Stomach (tissue), 9 donors: ENCODE results near the gene NR2F6. TPM values are rescaled to one million over a fixed set of nuclear protein-coding genes. Genes with fewer than 3 reads are reported as not detected.

Source experiments
- DNase-seq, 2 donors: peaks; one replicate each; pipeline versions ENCODE4 v3.0.0 to v3.0.0-alpha.2; 2013 to 2019
- H3K27ac ChIP-seq, 5 donors: fragments of 200-600 bp in 4 of 5; sonication (generic) in 4 of 5; one replicate each; pipeline ENCODE4 v1.5.1; 2013 to 2019; ENCODE audit warnings: mild to moderate bottlenecking in 1 of 5, moderate library complexity in 1 of 5
- H3K27me3 ChIP-seq, 3 donors: fragments of 200-600 bp; sonication (generic); one replicate each; pipeline ENCODE4 v1.5.1; 2017 to 2019; ENCODE audit warnings: mixed run types in 1 of 3
- H3K36me3 ChIP-seq, 4 donors: fragments of 200-600 bp; sonication (generic); 1 replicate in 3 of 4; 2 replicates in 1 of 4; pipeline ENCODE4 v1.5.1; 2016 to 2019
- H3K4me1 ChIP-seq, 4 donors: fragments of 200-600 bp; sonication (generic); one replicate each; pipeline ENCODE4 v1.5.1; 2016 to 2019
- H3K4me3 ChIP-seq, 4 donors: fragments of 200-600 bp; sonication (generic) in 3 of 4; one replicate each; pipeline ENCODE4 v1.5.1; 2016 to 2019; ENCODE audit warnings: mild to moderate bottlenecking in 1 of 4
- H3K9me3 ChIP-seq, 4 donors: fragments of 200-600 bp; sonication (generic); one replicate each; pipeline ENCODE4 v1.5.1; 2016 to 2019
- EP300 ChIP-seq: sonication (generic); formaldehyde crosslinking; IDR thresholded peaks from one replicate; pipeline ENCODE4 v1.6.1; 2017; ENCODE audit warnings: antibody characterized with exemption
- POLR2A ChIP-seq, 4 donors: fragments of 450-650 bp; IDR thresholded peaks; one replicate each; pipeline ENCODE4 v1.6.1; 2016; ENCODE audit warnings: antibody characterized with exemption in 4 of 4, control low read depth in 2 of 4, mild to moderate bottlenecking in 1 of 4, moderate library complexity in 1 of 4
- POLR2AphosphoS5 ChIP-seq, 3 donors: sonication (generic); formaldehyde crosslinking; IDR thresholded peaks; one replicate each; pipeline ENCODE4 v1.6.1; 2016; ENCODE audit warnings: antibody characterized with exemption in 3 of 3
- WGBS, 5 donors: extraction: QIAGEN DNeasy Blood & Tissue Kit in 3 of 5; methylation state at CpG; one replicate each; pipeline versions ENCODE4 v1.1.5 to v1.1.7; 2013 to 2018; 5-methylcytosine and 5-hydroxymethylcytosine counted together
- intact Hi-C: fragments of 100-400 bp; cut with DNase I; formaldehyde crosslinking; loops from one replicate; pipeline ENCODE4 v1.15.1; 2023; ENCODE audit warnings: low total_unique reads
- polyA plus RNA-seq, 3 donors: library from polyadenylated mRNA; stranded (reverse); fragments of 200-250 nt; gene quantifications; one replicate each; pipeline ENCODE4 v1.2.3, GENCODE V29; 2013
- total RNA-seq, 5 donors: library from RNA; depleted of rRNA; stranded (reverse); fragments of >200 nt; gene quantifications; one replicate each; pipeline versions ENCODE4 v1.1.0 to v1.2.3, GENCODE V29; 2014 to 2016
- TF ChIP-seq, protein P1 (sequence below), 7 experiments: fragments of 450-650 bp in 4 of 7; fragments of 200-600 bp in 3 of 7; sonication (generic) in 3 of 7; IDR thresholded peaks; one replicate each; pipeline ENCODE4 v1.5.1; 2016 to 2019; ENCODE audit warnings: antibody characterized with exemption in 7 of 7, control low read depth in 2 of 7, mild to moderate bottlenecking in 1 of 7
- donor health status: healthy with polysubstance abuse.
- donor health status: Bipolar disorder and iron deficiency.
- donor health status: healthy.

NR2F6 gene
- total and polyA plus RNA-seq, 8 donors: 34.4 to 641 (median 46.1) TPM

GRCh38 chr19:17226002-17226933 lies 19.5 kb downstream of the NR2F6 start, which contains the start of gene OCEL1:
OCEL1 (plus strand) TSS chr19:17226226; CDS start chr19:17226248, 22 bp downstream.
- 0 to 1% (median 1%) methylated on average over 13 to 90 of the region's 90 CpGs for WGBS, 5 donors
- TF ChIP-seq, protein P1, sequence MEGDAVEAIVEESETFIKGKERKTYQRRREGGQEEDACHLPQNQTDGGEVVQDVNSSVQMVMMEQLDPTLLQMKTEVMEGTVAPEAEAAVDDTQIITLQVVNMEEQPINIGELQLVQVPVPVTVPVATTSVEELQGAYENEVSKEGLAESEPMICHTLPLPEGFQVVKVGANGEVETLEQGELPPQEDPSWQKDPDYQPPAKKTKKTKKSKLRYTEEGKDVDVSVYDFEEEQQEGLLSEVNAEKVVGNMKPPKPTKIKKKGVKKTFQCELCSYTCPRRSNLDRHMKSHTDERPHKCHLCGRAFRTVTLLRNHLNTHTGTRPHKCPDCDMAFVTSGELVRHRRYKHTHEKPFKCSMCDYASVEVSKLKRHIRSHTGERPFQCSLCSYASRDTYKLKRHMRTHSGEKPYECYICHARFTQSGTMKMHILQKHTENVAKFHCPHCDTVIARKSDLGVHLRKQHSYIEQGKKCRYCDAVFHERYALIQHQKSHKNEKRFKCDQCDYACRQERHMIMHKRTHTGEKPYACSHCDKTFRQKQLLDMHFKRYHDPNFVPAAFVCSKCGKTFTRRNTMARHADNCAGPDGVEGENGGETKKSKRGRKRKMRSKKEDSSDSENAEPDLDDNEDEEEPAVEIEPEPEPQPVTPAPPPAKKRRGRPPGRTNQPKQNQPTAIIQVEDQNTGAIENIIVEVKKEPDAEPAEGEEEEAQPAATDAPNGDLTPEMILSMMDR (IDR thresholded peaks at IDR 0.05): no peak
- no peak for TF ChIP-seq EP300
- no peak for TF ChIP-seq POLR2A (IDR thresholded peaks at IDR 0.05)
- peak; percentile 32 to 81 (median 78) for TF ChIP-seq POLR2AphosphoS5 (IDR thresholded peaks at IDR 0.05)
- DNase-seq: peak; percentile 99

GRCh38 chr19:17225053-17225452 lies 20.7 kb downstream of the NR2F6 start:
- Histone ChIP-seq H3K9me3 (no peaks in the 10 kb centered on the region), H3K36me3 (peaks cover 0 to 16% (median 14%) of the 10 kb centered on the region in 4 donors), H3K4me3 (no peak overlapping the region), H3K27me3 (no peaks in the 10 kb centered on the region), H3K4me1 (peaks cover 12 to 30% (median 24%) of the 10 kb centered on the region in 4 donors), H3K27ac (no peak overlapping the region)
- no peak for DNase-seq
- intact Hi-C loops: no loop called here
- WGBS, 5 donors: 77 to 88% (median 81%) methylated on average over 10 of the region's 10 CpGs
- TF ChIP-seq, protein P1 (IDR thresholded peaks at IDR 0.05): no peak
- TF ChIP-seq POLR2A (IDR thresholded peaks at IDR 0.05): no peak
- no peak for TF ChIP-seq POLR2AphosphoS5 (IDR thresholded peaks at IDR 0.05)
- TF ChIP-seq EP300: no peak

More at GRCh38 chr19:17226002-17226933, 19.5 kb downstream of the NR2F6 start, which contains the start of gene OCEL1:
- Histone ChIP-seq H3K36me3 (peaks cover 0 to 26% (median 25%) of the 10 kb centered on the region in 4 donors), H3K4me1 (peaks cover 12 to 23% (median 21%) of the 10 kb centered on the region in 4 donors), H3K27ac (peak within 1 kb of the TSS; percentile 90 to 99 (median 93)), H3K27me3 (no peaks in the 10 kb centered on the region), H3K4me3 (peak within 1 kb of the TSS; percentile 57 to 74 (median 66)), H3K9me3 (no peaks in the 10 kb centered on the region)
- intact Hi-C loops: no loop called here

DNA sequence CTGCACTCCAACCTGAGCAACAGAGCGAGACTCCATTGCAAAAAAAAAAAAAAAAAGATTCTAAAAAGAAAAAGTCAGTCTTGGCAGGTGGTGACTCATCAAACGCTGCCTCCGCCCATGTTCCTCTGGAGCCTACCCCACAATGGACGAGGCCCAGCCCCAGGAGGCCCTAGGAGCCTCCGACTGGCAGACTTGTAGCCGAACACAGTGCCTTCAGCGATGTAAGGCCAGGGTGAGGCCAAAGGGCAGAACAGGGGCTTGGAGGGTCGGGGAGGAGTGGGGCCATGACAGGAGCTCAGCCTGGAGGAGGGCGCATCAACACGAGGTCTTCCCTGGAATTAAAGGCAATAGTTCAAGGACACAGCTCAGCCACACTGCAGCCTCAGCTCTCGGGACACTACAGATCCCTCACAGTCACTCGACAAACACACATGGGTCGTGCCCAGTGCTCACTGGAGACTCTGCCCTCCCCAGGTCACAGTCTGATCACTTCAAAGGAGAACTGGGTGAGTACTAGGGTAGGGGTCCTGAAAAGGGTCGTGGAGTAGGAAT lies 25.4 kb downstream of the NR2F6 start:
- DNase-seq: peak in 1 of 2 donors; percentile 82
- TF ChIP-seq, protein P1 (IDR thresholded peaks at IDR 0.05): no peak
- TF ChIP-seq EP300: no peak
- Histone ChIP-seq H3K4me3 (no peak overlapping the region), H3K4me1 (peaks cover 7 to 24% (median 18%) of the 10 kb centered on the region in 4 donors), H3K27me3 (no peaks in the 10 kb centered on the region), H3K36me3 (peaks cover 13 to 30% (median 25%) of the 10 kb centered on the region in 4 donors), H3K9me3 (no peaks in the 10 kb centered on the region), H3K27ac (peak overlapping the region in 3 of 5 donors; percentile 16 to 39 (median 34))
- intact Hi-C loops: no loop called here
- 31 to 42% (median 33%) methylated on average over 13 to 14 of the region's 14 CpGs for WGBS, 5 donors

GRCh38 chr19:17219286-17219685 lies 26.4 kb downstream of the NR2F6 start:
- WGBS, 5 donors: 97 to 100% (median 98%) methylated on average over 6 to 8 of the region's 8 CpGs
- DNase-seq: no peak
- H3K4me1 ChIP-seq: peaks cover 14 to 29% (median 26%) of the 10 kb centered on the region in 4 donors
- H3K27ac ChIP-seq: no peak overlapping the region
- H3K27me3 ChIP-seq: no peaks in the 10 kb centered on the region
- H3K4me3 ChIP-seq: no peak overlapping the region
- no peak for TF ChIP-seq POLR2AphosphoS5 (IDR thresholded peaks at IDR 0.05)
- TF ChIP-seq, protein P1 (IDR thresholded peaks at IDR 0.05): no peak
- no peak for TF ChIP-seq EP300
- TF ChIP-seq POLR2A (IDR thresholded peaks at IDR 0.05): no peak
- intact Hi-C loops: no loop called here
- peaks cover 13 to 30% (median 25%) of the 10 kb centered on the region in 4 donors for H3K36me3 ChIP-seq
- no peaks in the 10 kb centered on the region for H3K9me3 ChIP-seq
